GM13977 (cell line): ENCODE results near the gene IMMP2L.

Source experiments
- DNase-seq: peaks from one replicate; pipeline ENCODE4 v3.0.0; 2012; ENCODE audit warnings: low spot score
- in situ Hi-C: fragments of 300-500 bp; cut with MboI; formaldehyde crosslinking; loops from one replicate; pipeline ENCODE4 v1.12.0; 2022; ENCODE audit warnings: low sequenced_read_pairs, low pct_unique_long_range_greater_than_20kb, mixed read lengths, inconsistent platforms; ENCODE audit not compliant: unreplicated experiment
- TF ChIP-seq, protein P1 (sequence below): IDR thresholded peaks from 2 replicates; pipeline ENCODE4 v1.5.1; 2012; ENCODE audit warnings: mild to moderate bottlenecking, control low read depth; ENCODE audit not compliant: insufficient read depth; ENCODE audit errors: extremely low read depth, missing control alignments

IMMP2L gene

DNA sequence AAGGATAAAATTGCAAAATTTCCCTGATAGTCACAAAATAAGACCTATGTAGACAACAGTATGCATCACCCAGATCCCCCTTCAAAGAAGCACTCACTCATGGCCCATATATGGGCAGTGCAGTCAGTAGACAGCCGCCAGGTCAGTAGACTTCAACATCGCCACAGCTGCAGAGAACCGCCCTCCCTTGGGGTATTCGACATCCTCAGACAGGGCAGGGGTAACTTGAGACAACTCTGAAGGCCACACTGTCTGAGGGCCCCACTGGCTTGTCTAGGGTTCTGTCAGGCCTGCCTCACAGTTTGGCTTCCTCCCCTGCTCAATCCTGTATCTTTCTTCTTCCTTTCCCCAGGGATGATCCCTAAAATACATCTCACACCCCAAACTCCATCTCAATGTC is 172.3 kb downstream of the IMMP2L start:
- in situ Hi-C loops, result no loop called here
- no peak for DNase-seq
- TF ChIP-seq, protein P1, sequence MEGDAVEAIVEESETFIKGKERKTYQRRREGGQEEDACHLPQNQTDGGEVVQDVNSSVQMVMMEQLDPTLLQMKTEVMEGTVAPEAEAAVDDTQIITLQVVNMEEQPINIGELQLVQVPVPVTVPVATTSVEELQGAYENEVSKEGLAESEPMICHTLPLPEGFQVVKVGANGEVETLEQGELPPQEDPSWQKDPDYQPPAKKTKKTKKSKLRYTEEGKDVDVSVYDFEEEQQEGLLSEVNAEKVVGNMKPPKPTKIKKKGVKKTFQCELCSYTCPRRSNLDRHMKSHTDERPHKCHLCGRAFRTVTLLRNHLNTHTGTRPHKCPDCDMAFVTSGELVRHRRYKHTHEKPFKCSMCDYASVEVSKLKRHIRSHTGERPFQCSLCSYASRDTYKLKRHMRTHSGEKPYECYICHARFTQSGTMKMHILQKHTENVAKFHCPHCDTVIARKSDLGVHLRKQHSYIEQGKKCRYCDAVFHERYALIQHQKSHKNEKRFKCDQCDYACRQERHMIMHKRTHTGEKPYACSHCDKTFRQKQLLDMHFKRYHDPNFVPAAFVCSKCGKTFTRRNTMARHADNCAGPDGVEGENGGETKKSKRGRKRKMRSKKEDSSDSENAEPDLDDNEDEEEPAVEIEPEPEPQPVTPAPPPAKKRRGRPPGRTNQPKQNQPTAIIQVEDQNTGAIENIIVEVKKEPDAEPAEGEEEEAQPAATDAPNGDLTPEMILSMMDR, result no peak

GRCh38 chr7:111388912-111389311 is 173.4 kb downstream of the IMMP2L start:
- TF ChIP-seq, protein P1, result no peak
- in situ Hi-C loops, result no loop called here
- no peak for DNase-seq

DNA sequence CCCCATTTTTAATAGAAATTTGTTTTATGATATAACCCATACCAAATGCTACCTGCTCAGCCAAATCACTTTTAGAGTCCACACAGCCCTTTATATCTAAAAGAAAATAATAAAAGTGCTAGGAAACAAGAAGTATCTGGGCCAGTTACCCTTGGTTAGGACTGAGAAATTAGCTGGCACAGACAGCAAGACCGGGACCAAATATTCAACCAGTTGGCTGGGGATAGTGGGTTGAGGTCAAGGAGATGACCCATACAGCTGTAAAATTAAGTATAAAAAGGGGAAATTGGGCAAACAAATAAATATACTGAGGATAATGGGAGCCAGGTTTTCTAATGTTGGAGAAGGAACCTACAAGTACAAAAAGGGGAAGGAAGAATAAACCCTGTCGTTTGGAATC is 174.3 kb downstream of the IMMP2L start:
- no peak for DNase-seq
- in situ Hi-C loops, result no loop called here
- TF ChIP-seq, protein P1, result no peak

GRCh38 chr7:111384065-111384891 is 178.0 kb downstream of the IMMP2L start:
- TF ChIP-seq, protein P1, result no peak
- in situ Hi-C loops, result no loop called here
- no peak for DNase-seq

- TF ChIP-seq, protein P1, result no peak
- in situ Hi-C loops, result no loop called here
- DNase-seq, result no peak
Measured at GRCh38 chr7:111383133-111383532, 179.2 kb downstream of the IMMP2L start.

DNA sequence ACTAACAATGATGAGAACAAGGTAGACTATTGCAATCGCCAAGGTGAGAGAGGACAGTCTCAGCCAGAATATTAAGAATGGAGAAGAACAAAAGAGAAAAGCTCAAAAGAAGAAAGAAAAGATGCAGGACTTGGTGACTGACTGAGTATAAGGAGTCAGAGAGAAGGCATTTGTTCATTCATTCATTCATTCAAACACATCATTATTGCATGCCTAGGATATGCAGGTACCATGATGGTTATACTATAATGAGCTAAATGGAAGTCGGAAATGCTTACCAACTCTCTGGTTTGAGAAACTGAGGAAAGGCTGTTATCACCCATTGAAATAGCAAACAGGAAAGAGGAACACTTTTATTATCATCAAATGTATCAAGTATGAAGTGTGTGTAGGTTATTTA is 180.7 kb downstream of the IMMP2L start:
- no peak for DNase-seq
- in situ Hi-C loops, result no loop called here
- TF ChIP-seq, protein P1, result no peak
